GM23248 (cell line): ENCODE measurements around the gene HNF1B. TPM values are rescaled to one million over a fixed set of nuclear protein-coding genes. Genes with fewer than 3 reads are reported as not detected.

Experiments
- DNase-seq: peaks from one replicate; pipeline ENCODE4 v3.0.0-alpha.2; 2015
- H2AFZ ChIP-seq: fragments of 200-600 bp; sonication (generic); 2 replicates; pipeline ENCODE4 v1.6.1; 2016; ENCODE audit warnings: antibody characterized with exemption
- H3F3A ChIP-seq: fragments of 200-600 bp; sonication (generic); 2 replicates; pipeline ENCODE4 v1.6.1; 2016; ENCODE audit warnings: mild to moderate bottlenecking, antibody characterized with exemption, mixed run types; ENCODE audit not compliant: insufficient read depth
- H3K27ac ChIP-seq: fragments of 200-600 bp; sonication (generic); 2 replicates; pipeline ENCODE4 v1.5.1; 2016; ENCODE audit warnings: mild to moderate bottlenecking
- H3K27me3 ChIP-seq: fragments of 200-600 bp; sonication (generic); replicated peaks from 2 replicates; pipeline ENCODE4 v1.6.1; 2016; ENCODE audit warnings: mild to moderate bottlenecking; ENCODE audit not compliant: insufficient read depth
- H3K36me3 ChIP-seq: fragments of 200-600 bp; sonication (generic); 2 replicates; pipeline ENCODE4 v1.6.1; 2016; ENCODE audit warnings: low read depth, mild to moderate bottlenecking
- H3K4me1 ChIP-seq: fragments of 200-600 bp; sonication (generic); 2 replicates; pipeline ENCODE4 v1.6.1; 2016; ENCODE audit warnings: mild to moderate bottlenecking; ENCODE audit not compliant: insufficient read depth
- H3K4me2 ChIP-seq: fragments of 200-600 bp; sonication (generic); one replicate; pipeline ENCODE4 v1.6.1; 2016; ENCODE audit warnings: mild to moderate bottlenecking; ENCODE audit not compliant: unreplicated experiment
- H3K4me3 ChIP-seq: fragments of 200-600 bp; sonication (generic); 2 replicates; pipeline ENCODE4 v1.5.1; 2016; ENCODE audit warnings: mild to moderate bottlenecking
- H3K79me2 ChIP-seq: fragments of 200-600 bp; sonication (generic); 2 replicates; pipeline ENCODE4 v1.6.1; 2016; ENCODE audit warnings: mild to moderate bottlenecking; ENCODE audit not compliant: insufficient read depth
- H3K9ac ChIP-seq: fragments of 200-600 bp; sonication (generic); 2 replicates; pipeline ENCODE4 v1.6.1; 2016; ENCODE audit warnings: mild to moderate bottlenecking
- H3K9me2 ChIP-seq: fragments of 200-600 bp; sonication (generic); 2 replicates; pipeline ENCODE4 v1.6.1; 2016; ENCODE audit warnings: mixed run types, mild to moderate bottlenecking, moderate library complexity; ENCODE audit not compliant: insufficient read depth
- H3K9me3 ChIP-seq: fragments of 200-600 bp; sonication (generic); one replicate; pipeline ENCODE4 v1.6.1; 2017; ENCODE audit warnings: low read depth
- H4K20me1 ChIP-seq: fragments of 200-600 bp; sonication (generic); 2 replicates; pipeline ENCODE4 v1.6.0; 2016; ENCODE audit not compliant: insufficient read depth
- EZH2 ChIP-seq: fragments of 200-600 bp; sonication (generic); IDR thresholded peaks from 2 replicates; pipeline ENCODE4 v1.6.1; 2018; ENCODE audit warnings: antibody characterized with exemption, mild to moderate bottlenecking; ENCODE audit not compliant: insufficient read depth, poor library complexity, severe bottlenecking
- EZH2phosphoT487 ChIP-seq: fragments of 200-600 bp; sonication (generic); IDR thresholded peaks from 2 replicates; pipeline ENCODE4 v1.6.1; 2018; ENCODE audit warnings: antibody characterized with exemption, moderate library complexity, mild to moderate bottlenecking, low read depth; ENCODE audit not compliant: insufficient read depth
- whole genome bisulfite sequencing, 2 experiments: methylation state at CpG; one replicate each; pipeline ENCODE4 v1.1.6; 2015 to 2017; ENCODE audit warnings: low lambda C conversion rate in 2 of 2, low coverage in 1 of 2; ENCODE audit errors: missing lambda C conversion rate in 2 of 2; 5-methylcytosine and 5-hydroxymethylcytosine counted together
- in situ Hi-C: fragments of 300-500 bp; cut with MboI; formaldehyde crosslinking; loops from 2 replicates; pipeline ENCODE4 v1.15.0; 2020
- polyA plus RNA-seq: library from polyadenylated mRNA; unstranded; fragments of >200 nt; fragmentation: Nextera tagmentation; extraction: Ambion mirVana; gene quantifications from 2 replicates; pipeline ENCODE4 v1.2.1, GENCODE V29; 2016
- total RNA-seq: library from RNA; depleted of rRNA; stranded (reverse); fragments of >200 nt; shearing (Covaris generic); gene quantifications from 2 replicates; pipeline ENCODE4 v1.2.3, GENCODE V29; 2014

HNF1B gene
- total and polyA plus RNA-seq, 2 experiments from 2014 or later: not detected

DNA sequence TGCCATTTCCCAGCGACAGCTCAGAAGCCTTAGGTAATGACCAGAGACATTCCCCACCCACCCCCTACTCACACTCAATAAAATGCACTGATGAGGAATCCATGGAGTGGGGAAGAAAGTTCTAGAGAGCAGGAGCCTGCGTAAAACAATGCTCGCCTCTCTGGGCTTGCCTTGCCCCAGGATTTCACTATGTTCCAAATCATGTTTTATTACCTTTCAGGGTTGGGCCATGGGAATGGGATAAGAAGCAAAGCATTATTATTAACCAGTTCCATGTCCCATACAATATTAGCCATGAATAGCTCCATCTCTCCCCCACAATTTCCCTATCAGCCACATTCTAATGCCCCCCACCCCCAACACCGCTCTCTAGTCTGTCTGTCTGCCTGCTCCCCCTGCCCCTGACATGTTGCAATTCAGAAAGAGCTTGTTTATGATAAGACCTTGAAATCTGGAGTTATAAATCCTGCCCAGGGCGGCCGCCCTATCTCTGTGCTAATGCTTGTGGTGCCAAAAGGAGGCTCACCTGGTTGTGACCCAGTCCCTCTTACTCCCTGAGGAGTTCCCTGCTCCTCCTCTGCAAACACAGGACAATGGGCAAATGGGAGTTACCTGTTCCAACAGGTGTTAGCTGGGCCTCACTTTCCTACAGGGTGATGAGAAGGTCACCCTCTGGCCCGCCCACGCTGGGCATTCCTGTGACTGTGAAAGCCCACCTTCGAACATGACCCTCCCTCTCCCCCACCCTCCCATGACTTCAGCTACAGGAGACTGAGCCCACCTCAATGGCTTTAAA is 73.6 kb downstream of the HNF1B start:
- Histone ChIP-seq H3K9ac (peak overlapping the region; percentile 15; the same call in 1 of the 2 replicates), H3K36me3 (no peaks in the 10 kb centered on the region), H3K4me2 (peak overlapping the region; percentile 16), H3K4me3 (no peak overlapping the region), H3K79me2 (no peaks in the 10 kb centered on the region), H3K27ac (peak overlapping the region; percentile 75), H3K9me3 (no peaks in the 10 kb centered on the region), H3K27me3 (no peaks in the 10 kb centered on the region), H2AFZ (no peak overlapping the region), H3K9me2 (no peaks in the 10 kb centered on the region), H3F3A (peaks cover 11% of the 10 kb centered on the region; the same call in 1 of the 2 replicates), H3K4me1 (peaks cover 27% of the 10 kb centered on the region), H4K20me1 (no peaks in the 10 kb centered on the region)
- in situ Hi-C loops: no loop called here
- DNase-seq: no peak
- 83 to 84% methylated on average over 9 of the region's 9 CpGs for WGBS, 2 experiments
- TF ChIP-seq EZH2 (no peak), EZH2phosphoT487 (no peak)

DNA sequence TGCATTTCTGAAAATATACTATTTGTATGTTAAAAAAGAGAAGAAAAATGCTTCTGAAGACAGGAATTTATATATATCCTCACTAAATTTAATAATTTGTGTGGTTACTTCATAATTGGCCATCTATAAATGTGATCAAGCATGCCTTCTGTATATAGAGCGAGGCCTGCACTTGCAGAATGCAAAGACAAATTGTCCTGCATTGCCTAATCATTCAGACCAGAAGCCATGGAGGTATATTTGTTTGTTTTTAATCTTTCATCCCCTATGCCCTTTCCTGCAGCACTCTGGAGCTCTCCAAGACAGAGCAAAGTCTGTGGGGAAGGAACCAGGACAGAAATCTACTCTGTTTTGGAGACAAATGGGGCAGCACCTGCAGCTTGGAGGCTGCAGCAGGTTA is 77.8 kb downstream of the HNF1B start:
- H3K79me2 ChIP-seq: no peaks in the 10 kb centered on the region
- no peaks in the 10 kb centered on the region for H3K36me3 ChIP-seq
- no peaks in the 10 kb centered on the region for H3K27me3 ChIP-seq
- no peaks in the 10 kb centered on the region for H3K9me2 ChIP-seq
- no peak for DNase-seq
- no peak overlapping the region for H3K27ac ChIP-seq
- H3K4me1 ChIP-seq: peaks cover 10% of the 10 kb centered on the region
- H3K4me2 ChIP-seq: no peak overlapping the region
- no peak for TF ChIP-seq EZH2phosphoT487
- no peak for TF ChIP-seq EZH2
- no peak overlapping the region for H2AFZ ChIP-seq
- H3K4me3 ChIP-seq: no peak overlapping the region
- H3K9me3 ChIP-seq: no peaks in the 10 kb centered on the region
- in situ Hi-C loops: no loop called here
- no peaks in the 10 kb centered on the region for H4K20me1 ChIP-seq
- WGBS, 2 experiments: 17 to 28% methylated on average over 1 of the region's 1 CpG
- no peak overlapping the region for H3K9ac ChIP-seq
- 0 out of 2 replicates have a peak, but pooled peaks cover 1% of the 10 kb centered on the region for H3F3A ChIP-seq

DNA sequence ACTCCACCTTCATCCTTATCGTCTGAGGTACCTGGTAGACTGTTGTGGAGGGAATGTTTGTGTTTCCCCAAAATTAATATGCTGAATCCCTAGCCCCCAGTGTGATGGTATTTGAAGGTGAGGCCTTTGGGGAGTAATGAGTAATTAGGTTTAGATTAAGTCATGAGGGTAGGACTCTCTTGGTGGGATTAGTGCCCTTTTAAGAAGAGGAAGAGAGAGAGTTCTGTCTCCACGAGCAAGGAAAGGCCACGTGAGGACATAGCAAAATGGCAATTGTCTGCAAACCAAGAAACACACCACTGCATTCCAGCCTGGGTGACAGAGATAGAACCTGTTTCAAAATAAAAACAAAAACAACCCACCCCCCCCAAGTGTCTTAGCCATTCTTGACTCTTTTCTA is 80.6 kb downstream of the HNF1B start:
- WGBS, 2 experiments: 81 to 86% methylated on average over 3 of the region's 3 CpGs
- no peaks in the 10 kb centered on the region for H4K20me1 ChIP-seq
- in situ Hi-C loops: no loop called here
- no peak overlapping the region for H3K4me2 ChIP-seq
- no peaks in the 10 kb centered on the region for H3K9me3 ChIP-seq
- no peaks in the 10 kb centered on the region for H3K4me1 ChIP-seq
- no peak for TF ChIP-seq EZH2phosphoT487
- no peak for TF ChIP-seq EZH2
- no peaks in the 10 kb centered on the region for H3K27me3 ChIP-seq
- H3K4me3 ChIP-seq: no peak overlapping the region
- no peaks in the 10 kb centered on the region for H3K36me3 ChIP-seq
- H3K9me2 ChIP-seq: no peaks in the 10 kb centered on the region
- no peaks in the 10 kb centered on the region for H3K79me2 ChIP-seq
- no peak for DNase-seq
- no peak overlapping the region for H3K9ac ChIP-seq
- no peak overlapping the region for H2AFZ ChIP-seq
- H3K27ac ChIP-seq: no peak overlapping the region
- H3F3A ChIP-seq: no peaks in the 10 kb centered on the region

DNA sequence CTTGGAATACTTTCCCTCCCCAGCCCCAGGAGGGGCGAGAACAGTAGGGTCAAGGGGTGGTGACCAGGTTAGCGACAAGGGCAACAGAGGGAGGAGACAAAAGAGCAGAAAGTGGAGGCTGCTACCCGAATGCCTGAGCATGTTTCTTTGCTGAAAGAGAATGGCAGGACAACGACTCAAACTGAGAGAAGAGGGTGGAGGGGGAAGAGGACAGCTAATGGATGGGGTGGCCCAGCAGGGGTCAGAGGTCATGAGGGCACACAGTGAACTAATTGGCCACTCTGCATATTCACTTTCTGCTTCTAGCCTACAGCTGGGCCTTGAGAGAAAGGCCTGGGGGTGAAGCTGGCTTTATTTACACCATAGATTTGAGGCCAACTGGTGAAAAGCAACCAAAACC is 82.5 kb downstream of the HNF1B start:
- no peak overlapping the region for H3K27ac ChIP-seq
- 19 to 26% methylated on average over 4 of the region's 4 CpGs for WGBS, 2 experiments
- no peaks in the 10 kb centered on the region for H3F3A ChIP-seq
- in situ Hi-C loops: no loop called here
- H3K9me3 ChIP-seq: no peaks in the 10 kb centered on the region
- H3K79me2 ChIP-seq: no peaks in the 10 kb centered on the region
- H3K4me1 ChIP-seq: no peaks in the 10 kb centered on the region
- H3K27me3 ChIP-seq: no peaks in the 10 kb centered on the region
- no peak overlapping the region for H2AFZ ChIP-seq
- H3K9ac ChIP-seq: no peak overlapping the region
- DNase-seq: no peak
- TF ChIP-seq EZH2 (no peak), EZH2phosphoT487 (no peak)
- H4K20me1 ChIP-seq: no peaks in the 10 kb centered on the region
- no peak overlapping the region for H3K4me2 ChIP-seq
- H3K36me3 ChIP-seq: no peaks in the 10 kb centered on the region
- no peak overlapping the region for H3K4me3 ChIP-seq
- H3K9me2 ChIP-seq: no peaks in the 10 kb centered on the region
